SU-DHL-6 (cell line): ENCODE measurements around the gene LMX1A.

ENCODE experiments used
- EZH2phosphoT487 ChIP-seq: fragments of 200-600 bp; sonication (generic), shearing (Covaris generic); conservative IDR thresholded peaks from 2 replicates; pipeline ENCODE4 v1.6.1; 2018; ENCODE audit warnings: mild to moderate bottlenecking, antibody characterized with exemption, low read length, moderate library complexity, mixed read lengths
- TF ChIP-seq, protein P1 (sequence below): fragments of 200-600 bp; sonication (generic); IDR thresholded peaks from one replicate; pipeline ENCODE4 v1.5.1; 2017; ENCODE audit warnings: antibody characterized with exemption, mild to moderate bottlenecking, low read length, moderate library complexity; ENCODE audit not compliant: insufficient read depth, poor library complexity, severe bottlenecking

GRCh38 chr1:165327538-165327937, 29.0 kb downstream of the LMX1A start:
- TF ChIP-seq, protein P1, sequence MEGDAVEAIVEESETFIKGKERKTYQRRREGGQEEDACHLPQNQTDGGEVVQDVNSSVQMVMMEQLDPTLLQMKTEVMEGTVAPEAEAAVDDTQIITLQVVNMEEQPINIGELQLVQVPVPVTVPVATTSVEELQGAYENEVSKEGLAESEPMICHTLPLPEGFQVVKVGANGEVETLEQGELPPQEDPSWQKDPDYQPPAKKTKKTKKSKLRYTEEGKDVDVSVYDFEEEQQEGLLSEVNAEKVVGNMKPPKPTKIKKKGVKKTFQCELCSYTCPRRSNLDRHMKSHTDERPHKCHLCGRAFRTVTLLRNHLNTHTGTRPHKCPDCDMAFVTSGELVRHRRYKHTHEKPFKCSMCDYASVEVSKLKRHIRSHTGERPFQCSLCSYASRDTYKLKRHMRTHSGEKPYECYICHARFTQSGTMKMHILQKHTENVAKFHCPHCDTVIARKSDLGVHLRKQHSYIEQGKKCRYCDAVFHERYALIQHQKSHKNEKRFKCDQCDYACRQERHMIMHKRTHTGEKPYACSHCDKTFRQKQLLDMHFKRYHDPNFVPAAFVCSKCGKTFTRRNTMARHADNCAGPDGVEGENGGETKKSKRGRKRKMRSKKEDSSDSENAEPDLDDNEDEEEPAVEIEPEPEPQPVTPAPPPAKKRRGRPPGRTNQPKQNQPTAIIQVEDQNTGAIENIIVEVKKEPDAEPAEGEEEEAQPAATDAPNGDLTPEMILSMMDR = no peak
- no peak for TF ChIP-seq EZH2phosphoT487
